ENCODE results near the gene TNS3. TPM values are rescaled to one million over a fixed set of nuclear protein-coding genes. Genes with fewer than 3 reads are reported as not detected.
"Not testable (repeated sequence)": the region's sequence is repeated elsewhere in the genome, so short reads cannot be mapped to it uniquely, and the experiment has no call there.

Gene TNS3
- total RNA-seq, 1 donor from 2014 or later: 5.7 TPM

- Mint-ChIP-seq H3K27me3 (no peaks in the 10 kb centered on the region), H3K36me3 (ENCODE audit: low read depth) (no peaks in the 10 kb centered on the region), H3K9me3 (no peaks in the 10 kb centered on the region), H3K27ac (no peak overlapping the region), H3K4me3 (no peak overlapping the region), H3K4me1 (no peaks in the 10 kb centered on the region)
- intact Hi-C loops (cut with micrococcal nuclease): no loop called here
- no peak for DNase-seq
Measured at GRCh38 chr7:47453093-47454061, 128.5 kb downstream of the TNS3 start.

- H3K4me1 Mint-ChIP-seq: no peaks in the 10 kb centered on the region
- no peaks in the 10 kb centered on the region for H3K9me3 Mint-ChIP-seq
- no peaks in the 10 kb centered on the region for H3K36me3 Mint-ChIP-seq (ENCODE audit: low read depth)
- intact Hi-C loops (cut with micrococcal nuclease): no loop called here
- no peak overlapping the region for H3K27ac Mint-ChIP-seq
- no peaks in the 10 kb centered on the region for H3K27me3 Mint-ChIP-seq
- H3K4me3 Mint-ChIP-seq: no peak overlapping the region
- no peak for DNase-seq
Measured at GRCh38 chr7:47452715-47453092, 129.2 kb downstream of the TNS3 start.

- no peaks in the 10 kb centered on the region for H3K9me3 Mint-ChIP-seq
- H3K27ac Mint-ChIP-seq: no peak overlapping the region
- H3K36me3 Mint-ChIP-seq (ENCODE audit: low read depth): no peaks in the 10 kb centered on the region
- DNase-seq: no peak
- H3K4me3 Mint-ChIP-seq: no peak overlapping the region
- no peaks in the 10 kb centered on the region for H3K4me1 Mint-ChIP-seq
- H3K27me3 Mint-ChIP-seq: no peaks in the 10 kb centered on the region
- intact Hi-C loops (cut with micrococcal nuclease): no loop called here
Measured at GRCh38 chr7:47452295-47452694, 129.6 kb downstream of the TNS3 start.

GRCh38 chr7:47451851-47452205 lies 130.1 kb downstream of the TNS3 start:
- H3K27ac Mint-ChIP-seq: no peak overlapping the region
- intact Hi-C loops (cut with micrococcal nuclease): no loop called here
- H3K36me3 Mint-ChIP-seq (ENCODE audit: low read depth): no peaks in the 10 kb centered on the region
- H3K27me3 Mint-ChIP-seq: no peaks in the 10 kb centered on the region
- H3K9me3 Mint-ChIP-seq: no peaks in the 10 kb centered on the region
- no peaks in the 10 kb centered on the region for H3K4me1 Mint-ChIP-seq
- no peak for DNase-seq
- no peak overlapping the region for H3K4me3 Mint-ChIP-seq

- no peaks in the 10 kb centered on the region for H3K9me3 Mint-ChIP-seq
- no peak overlapping the region for H3K4me3 Mint-ChIP-seq
- H3K36me3 Mint-ChIP-seq (ENCODE audit: low read depth): no peaks in the 10 kb centered on the region
- DNase-seq: no peak
- no peak overlapping the region for H3K27ac Mint-ChIP-seq
- no peaks in the 10 kb centered on the region for H3K27me3 Mint-ChIP-seq
- intact Hi-C loops (cut with micrococcal nuclease): no loop called here
- H3K4me1 Mint-ChIP-seq: no peaks in the 10 kb centered on the region
Measured at GRCh38 chr7:47449810-47450590, 131.9 kb downstream of the TNS3 start.

GRCh38 chr7:47448971-47449370 lies 132.9 kb downstream of the TNS3 start:
- Mint-ChIP-seq H3K36me3 (ENCODE audit: low read depth) (no peaks in the 10 kb centered on the region), H3K4me3 (no peak overlapping the region), H3K4me1 (no peaks in the 10 kb centered on the region), H3K27me3 (no peaks in the 10 kb centered on the region), H3K27ac (no peak overlapping the region), H3K9me3 (no peaks in the 10 kb centered on the region)
- DNase-seq: no peak
- intact Hi-C loops (cut with micrococcal nuclease): no loop called here

GRCh38 chr7:47447621-47448349 lies 134.1 kb downstream of the TNS3 start:
- Mint-ChIP-seq H3K9me3 (no peaks in the 10 kb centered on the region), H3K27ac (no peak overlapping the region), H3K4me3 (no peak overlapping the region), H3K4me1 (no peaks in the 10 kb centered on the region), H3K36me3 (ENCODE audit: low read depth) (no peaks in the 10 kb centered on the region), H3K27me3 (no peaks in the 10 kb centered on the region)
- no peak for DNase-seq
- intact Hi-C loops (cut with micrococcal nuclease): no loop called here

GRCh38 chr7:47446871-47447466 lies 134.9 kb downstream of the TNS3 start:
- intact Hi-C loops (cut with micrococcal nuclease): no loop called here
- Mint-ChIP-seq H3K27me3 (no peaks in the 10 kb centered on the region), H3K27ac (no peak overlapping the region), H3K36me3 (ENCODE audit: low read depth) (no peaks in the 10 kb centered on the region), H3K4me1 (no peaks in the 10 kb centered on the region), H3K9me3 (no peaks in the 10 kb centered on the region), H3K4me3 (no peak overlapping the region)
- no peak for DNase-seq

- intact Hi-C loops (cut with micrococcal nuclease): no loop called here
- no peaks in the 10 kb centered on the region for H3K9me3 Mint-ChIP-seq
- no peaks in the 10 kb centered on the region for H3K36me3 Mint-ChIP-seq (ENCODE audit: low read depth)
- no peak for DNase-seq
- H3K27me3 Mint-ChIP-seq: no peaks in the 10 kb centered on the region
- H3K27ac Mint-ChIP-seq: no peak overlapping the region
- no peaks in the 10 kb centered on the region for H3K4me1 Mint-ChIP-seq
- no peak overlapping the region for H3K4me3 Mint-ChIP-seq
Measured at GRCh38 chr7:47444376-47445098, 137.4 kb downstream of the TNS3 start.

- Mint-ChIP-seq H3K4me1 (no peaks in the 10 kb centered on the region), H3K27me3 (no peaks in the 10 kb centered on the region), H3K27ac (no peak overlapping the region), H3K36me3 (ENCODE audit: low read depth) (no peaks in the 10 kb centered on the region), H3K9me3 (no peaks in the 10 kb centered on the region), H3K4me3 (no peak overlapping the region)
- intact Hi-C loops (cut with micrococcal nuclease): no loop called here
- no peak for DNase-seq
Measured at GRCh38 chr7:47443049-47443448, 138.9 kb downstream of the TNS3 start.

GRCh38 chr7:47442605-47442865 lies 139.4 kb downstream of the TNS3 start:
- H3K4me1 Mint-ChIP-seq: no peaks in the 10 kb centered on the region
- DNase-seq: no peak
- H3K27ac Mint-ChIP-seq: no peak overlapping the region
- no peaks in the 10 kb centered on the region for H3K9me3 Mint-ChIP-seq
- H3K4me3 Mint-ChIP-seq: no peak overlapping the region
- no peaks in the 10 kb centered on the region for H3K27me3 Mint-ChIP-seq
- H3K36me3 Mint-ChIP-seq (ENCODE audit: low read depth): no peaks in the 10 kb centered on the region
- intact Hi-C loops (cut with micrococcal nuclease): no loop called here

GRCh38 chr7:47441796-47442604 lies 139.9 kb downstream of the TNS3 start:
- Mint-ChIP-seq H3K36me3 (ENCODE audit: low read depth) (no peaks in the 10 kb centered on the region), H3K9me3 (no peaks in the 10 kb centered on the region), H3K27ac (no peak overlapping the region), H3K4me3 (no peak overlapping the region), H3K27me3 (no peaks in the 10 kb centered on the region), H3K4me1 (no peaks in the 10 kb centered on the region)
- no peak for DNase-seq
- intact Hi-C loops (cut with micrococcal nuclease): no loop called here

- DNase-seq; H3K36me3 Mint-ChIP-seq (ENCODE audit: low read depth); H3K27ac Mint-ChIP-seq; intact Hi-C loops (cut with micrococcal nuclease); H3K27me3 Mint-ChIP-seq; H3K4me3 Mint-ChIP-seq; H3K4me1 Mint-ChIP-seq; H3K9me3 Mint-ChIP-seq: not testable (repeated sequence)
Measured at GRCh38 chr7:47441048-47441447, 140.9 kb downstream of the TNS3 start.
